GM19452 (cell line): ENCODE measurements around the gene CNTNAP1.
"Not testable (repeated sequence)": the region's sequence is repeated elsewhere in the genome, so short reads cannot be mapped to it uniquely, and the experiment has no call there.

ENCODE experiments used
- ATAC-seq: cut with Tn5 transposase; IDR thresholded peaks from one replicate; pipeline ENCODE4 v1.9.1; 2021; ENCODE audit not compliant: unreplicated experiment

Gene CNTNAP1

DNA sequence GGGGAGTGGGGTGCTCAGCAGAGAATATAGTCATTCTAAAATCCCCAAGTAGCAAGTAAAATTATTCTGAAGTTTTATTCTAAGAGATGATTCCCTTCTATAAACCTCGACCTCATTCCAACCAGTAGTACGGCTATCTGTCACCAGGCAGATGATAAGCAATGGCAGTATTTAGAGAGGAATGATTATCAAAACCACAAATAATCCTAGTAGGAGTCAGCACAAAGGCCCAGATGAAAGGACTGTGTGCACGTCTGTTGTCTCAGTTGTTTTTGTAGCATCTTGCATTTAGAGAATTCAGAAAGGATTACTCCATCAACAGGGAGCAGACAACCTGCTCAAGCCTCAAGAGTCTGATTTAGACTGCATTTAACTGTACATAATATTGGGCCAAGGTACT, 41.3 kb downstream of the CNTNAP1 start:
- ATAC-seq = no peak

DNA sequence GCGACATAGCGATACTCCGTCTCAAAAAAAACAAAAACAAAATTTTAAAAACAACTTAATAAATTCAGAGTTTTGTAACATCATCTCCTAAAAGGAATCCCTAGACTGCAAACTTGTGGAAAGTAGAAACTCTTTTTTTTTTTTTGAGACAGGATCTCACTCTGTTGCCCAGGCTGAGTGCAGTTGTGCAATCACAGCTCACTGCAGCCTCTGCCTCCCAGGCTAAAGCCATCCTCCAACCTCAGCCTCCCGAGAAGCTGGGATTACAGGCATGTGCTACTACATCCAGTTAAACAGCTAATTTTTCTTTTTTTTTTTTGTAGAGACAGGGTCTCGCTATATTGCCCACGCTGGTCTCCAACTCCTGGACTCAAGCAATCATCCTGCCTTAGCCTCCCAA, 42.8 kb downstream of the CNTNAP1 start:
- ATAC-seq = no peak

DNA sequence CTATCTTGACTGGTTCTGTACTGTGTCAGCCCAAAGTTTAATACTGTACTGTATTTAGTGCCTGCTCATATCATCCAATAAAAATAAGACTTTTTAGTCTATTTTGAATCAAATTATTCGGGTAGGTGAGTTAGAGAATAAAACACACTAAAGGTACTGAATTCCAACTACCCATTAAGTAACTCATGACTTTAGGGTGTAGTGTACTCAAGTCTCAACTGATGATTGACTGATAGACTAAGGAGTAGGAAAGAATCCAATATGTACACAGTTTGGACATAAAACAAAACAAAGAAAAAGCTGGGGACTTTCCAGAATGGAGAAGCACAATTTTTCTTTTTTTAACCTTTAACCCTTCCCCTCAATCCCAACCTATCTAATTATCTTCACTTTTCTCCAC, 58.4 kb downstream of the CNTNAP1 start:
- no peak for ATAC-seq

GRCh38 chr17:42742916-42743315, 60.6 kb downstream of the CNTNAP1 start:
- not testable (repeated sequence) for ATAC-seq

DNA sequence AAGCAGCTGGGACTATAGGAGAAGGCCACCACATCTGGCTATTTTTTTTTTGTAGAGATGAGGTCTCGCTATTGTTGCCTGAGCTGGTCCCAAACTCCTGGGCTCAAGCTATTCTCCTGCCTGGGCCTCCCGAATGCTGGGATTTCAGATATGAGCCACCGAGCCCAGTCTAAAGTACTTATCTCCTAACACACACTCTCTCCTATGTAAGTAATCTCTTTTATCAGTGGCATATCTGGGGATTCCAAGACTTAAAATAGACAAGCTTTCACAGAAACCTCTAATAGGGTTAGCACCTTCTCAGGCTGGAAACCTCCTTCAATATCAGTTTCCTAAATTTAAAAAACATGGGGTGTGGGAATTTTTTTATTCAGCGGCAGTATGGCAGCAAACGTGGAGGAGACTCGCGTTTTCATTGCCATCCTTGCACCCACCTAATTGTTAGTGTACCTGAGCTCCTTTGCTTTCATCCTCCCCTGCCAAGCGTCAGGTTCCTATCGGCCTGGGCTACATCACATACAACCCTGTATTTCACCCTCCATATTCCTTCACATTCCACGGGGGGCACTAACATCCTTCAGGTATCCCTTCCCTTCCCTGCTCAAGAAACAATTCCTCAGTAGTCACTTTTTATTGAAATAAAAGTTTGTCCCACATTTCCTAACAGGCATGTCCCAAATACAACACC, 61.4 kb downstream of the CNTNAP1 start:
- ATAC-seq = no peak

DNA sequence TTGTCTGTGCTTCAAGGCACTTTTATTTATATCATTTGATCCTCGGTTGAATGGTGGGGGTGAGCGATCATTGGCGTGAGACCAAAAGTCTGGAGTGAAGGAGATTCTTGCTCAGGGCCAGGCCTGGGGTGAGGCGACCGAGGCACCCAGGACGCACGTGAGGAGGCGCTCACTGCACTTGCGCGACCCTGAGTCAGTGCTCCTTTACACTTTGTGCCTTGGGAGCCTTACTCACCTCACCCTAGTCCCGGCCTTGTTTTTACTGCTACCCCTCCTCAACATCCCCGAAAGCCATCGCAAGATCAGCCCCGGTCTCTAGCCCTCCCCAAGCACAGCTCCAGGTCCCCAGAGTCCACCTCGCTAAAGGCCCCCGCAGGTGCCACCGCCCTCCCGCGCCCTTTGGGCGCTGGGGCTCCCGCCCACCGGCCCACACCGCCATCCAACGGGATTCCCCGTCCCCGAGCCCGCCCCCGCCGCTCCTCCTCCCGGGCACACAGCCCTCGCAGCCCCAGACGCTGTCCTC, 62.0 kb downstream of the CNTNAP1 start:
- peak; percentile 57 for ATAC-seq

DNA sequence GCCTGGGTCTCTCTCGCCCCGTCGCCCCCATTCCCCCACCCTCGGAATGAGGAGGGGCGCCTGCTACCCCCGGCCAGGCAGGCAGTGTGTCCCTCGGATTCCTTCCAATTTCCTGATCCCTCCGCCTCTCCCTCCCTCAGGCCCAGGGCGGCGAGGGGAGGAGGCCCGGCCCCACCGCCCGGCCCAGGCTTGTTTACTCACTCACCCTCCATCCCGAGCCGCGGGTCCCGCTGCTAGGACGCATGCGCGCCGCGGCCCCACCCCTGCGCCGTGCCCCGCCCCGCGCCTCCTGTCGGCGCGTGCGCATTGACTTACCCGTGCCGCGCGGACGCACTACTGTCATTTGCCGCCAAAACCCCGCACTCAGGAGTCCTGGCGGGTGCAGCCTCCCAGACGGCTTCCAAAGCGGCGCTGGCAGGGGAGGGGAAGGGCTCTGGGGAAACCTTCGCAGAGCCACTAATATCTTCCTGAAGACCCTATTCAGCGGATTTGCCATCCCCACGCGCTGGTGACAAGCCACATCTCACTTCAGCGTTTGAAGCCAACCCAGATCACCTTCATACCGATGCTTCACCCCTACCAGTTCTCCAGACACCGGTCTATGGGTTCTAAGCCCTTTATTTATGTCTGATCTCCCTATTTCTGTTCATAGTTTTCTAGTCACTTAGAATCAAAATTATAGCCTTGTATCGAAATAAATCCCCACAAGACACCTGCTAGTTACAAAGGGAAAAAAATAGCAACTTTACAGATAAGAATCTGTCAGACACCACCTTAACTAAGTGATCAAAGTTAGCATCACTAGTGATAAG, 62.7 kb downstream of the CNTNAP1 start, which contains the start of gene EZH1:
TSS of gene EZH1 (minus strand) at position 235 of the 812 bp plus-strand sequence. CDS start 16,099 bp downstream, outside the sequence.
- peak; percentile 76 for ATAC-seq

DNA sequence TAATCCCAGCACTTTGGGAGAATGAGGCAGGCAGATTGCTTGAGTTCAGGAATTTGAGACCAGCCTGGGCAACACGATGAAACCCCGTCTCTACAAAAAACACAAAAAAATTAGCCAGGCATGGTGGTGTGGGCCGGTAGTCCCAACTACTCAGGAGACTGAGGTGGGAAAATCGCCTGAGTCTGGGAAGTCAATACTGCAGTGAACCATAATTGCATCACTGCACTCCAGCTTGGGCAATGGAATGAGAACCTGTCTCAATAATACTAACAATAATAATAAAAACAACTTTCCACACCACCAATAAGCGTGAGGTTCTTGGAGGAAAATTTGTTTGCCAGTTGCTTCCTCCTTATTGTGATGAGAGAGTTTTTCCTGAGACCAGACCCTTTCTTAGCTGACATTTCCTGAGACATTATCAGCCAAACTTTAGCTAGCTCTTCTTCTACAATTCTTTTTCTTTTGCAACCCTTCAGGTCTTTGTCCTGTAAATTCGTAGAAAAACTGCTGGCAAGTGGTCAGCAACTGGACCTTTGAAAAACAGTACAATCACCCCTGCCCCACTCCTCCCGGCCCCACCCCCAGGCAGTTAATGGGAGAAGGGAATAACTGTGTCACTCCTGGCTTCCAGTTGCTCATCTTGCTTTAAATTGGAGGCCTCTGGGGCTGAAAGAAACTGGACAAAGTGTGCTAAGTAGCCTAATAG, 66.0 kb downstream of the CNTNAP1 start:
- ATAC-seq = no peak

GRCh38 chr17:42748908-42749798, 66.8 kb downstream of the CNTNAP1 start:
- no peak for ATAC-seq
